BLaER1 treated with 17β-estradiol and CSF1 and Interleukin-3, amounts not matched to agents 10 nM and 100 nM (cell line): ENCODE results near the gene MON2.
"Not testable (repeated sequence)": the region's sequence is repeated elsewhere in the genome, so short reads cannot be mapped to it uniquely, and the experiment has no call there.

ENCODE experiments used
- H3K27ac ChIP-seq, 11 experiments: shearing (Covaris generic); formaldehyde crosslinking; 2 replicates each; pipeline ENCODE4 v1.8.1; 2022
- H3K27me3 ChIP-seq, 11 experiments: shearing (Covaris generic); formaldehyde crosslinking; 2 replicates each; pipeline ENCODE4 v1.8.1; 2022
- H3K36me3 ChIP-seq, 11 experiments: shearing (Covaris generic); formaldehyde crosslinking; 2 replicates each; pipeline ENCODE4 v1.8.1; 2022
- H3K4me1 ChIP-seq, 10 experiments: shearing (Covaris generic); formaldehyde crosslinking; 2 replicates each; pipeline ENCODE4 v1.8.1; 2022
- H3K4me2 ChIP-seq, 11 experiments: shearing (Covaris generic); formaldehyde crosslinking; 2 replicates each; pipeline ENCODE4 v1.8.1; 2022
- H3K4me3 ChIP-seq, 10 experiments: shearing (Covaris generic); formaldehyde crosslinking; 2 replicates each; pipeline ENCODE4 v1.8.1; 2022
- H3K9ac ChIP-seq, 11 experiments: shearing (Covaris generic); formaldehyde crosslinking; 2 replicates each; pipeline ENCODE4 v1.8.1; 2022
- H3K9me3 ChIP-seq, 11 experiments: shearing (Covaris generic); formaldehyde crosslinking; replicated peaks in 1 of 11; 2 replicates each; pipeline ENCODE4 v1.8.1; 2022
- H4K20me1 ChIP-seq, 11 experiments: shearing (Covaris generic); formaldehyde crosslinking; 2 replicates each; pipeline ENCODE4 v1.8.1; 2022
- Cebpa-rat ChIP-seq, 11 experiments: shearing (Covaris generic); IDR thresholded peaks; 2 replicates each; pipeline ENCODE4 v1.8.1; 2022

MON2 gene

DNA sequence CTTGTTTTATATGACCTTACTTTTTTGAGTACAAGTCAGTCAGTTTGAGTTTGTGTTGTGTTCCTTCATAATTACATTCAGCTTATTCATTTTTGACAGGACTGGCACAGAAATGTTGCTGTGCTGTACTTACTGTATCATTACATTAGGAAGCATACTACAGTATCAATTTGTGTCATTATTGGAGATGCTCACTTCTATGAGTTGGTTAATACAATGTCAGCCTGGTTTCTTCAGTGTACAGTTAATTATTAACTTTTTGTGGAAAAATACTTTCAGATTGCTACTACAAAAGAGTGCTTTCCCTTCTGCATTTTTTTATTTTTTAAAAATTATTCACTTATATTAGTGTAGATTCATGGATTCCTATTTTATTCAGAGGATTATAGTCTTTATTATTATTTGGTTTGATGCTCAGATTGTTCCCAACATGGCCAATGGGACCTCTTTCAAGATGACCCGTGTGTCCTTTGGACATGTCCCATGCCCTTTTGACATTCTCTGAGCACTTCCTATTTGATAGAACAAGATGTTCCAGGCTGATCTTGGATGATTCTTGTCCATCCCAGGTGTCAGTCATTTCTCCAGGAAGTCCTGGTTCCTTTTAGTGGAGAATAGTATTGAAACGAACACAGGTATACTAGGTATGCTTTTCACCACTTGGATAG lies 66.6 kb downstream of the MON2 start:
- H3K4me3 ChIP-seq, result no peak overlapping the region
- peaks cover 45 to 75% (median 57%) of the 10 kb centered on the region in 11 experiments for H3K36me3 ChIP-seq
- no peak overlapping the region for H3K4me2 ChIP-seq

DNA sequence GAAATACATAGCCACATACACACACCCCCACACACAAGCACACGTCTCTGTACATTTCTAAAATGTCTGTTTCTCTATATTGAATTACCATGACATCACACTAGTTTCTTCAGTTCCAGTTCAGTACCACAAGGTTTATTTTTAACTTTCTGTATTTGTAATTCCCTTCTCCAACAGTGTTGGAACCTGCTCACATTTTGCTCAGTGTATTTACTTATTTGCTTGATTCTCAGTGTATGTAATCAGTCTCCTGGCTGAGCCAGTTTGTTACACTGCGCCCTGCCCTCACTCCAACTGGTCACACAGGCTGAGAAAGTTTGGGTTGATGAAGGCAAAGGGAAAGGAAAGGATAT lies 67.1 kb downstream of the MON2 start:
- peaks cover 0 to 12% (median 0%) of the 10 kb centered on the region in 10 experiments; a peak in 6 of 20 replicates for H3K4me1 ChIP-seq
- H3K36me3 ChIP-seq, result peaks cover 46 to 73% (median 60%) of the 10 kb centered on the region in 11 experiments
- no peaks in the 10 kb centered on the region for H3K9me3 ChIP-seq
- TF ChIP-seq Cebpa-rat (IDR thresholded peaks at IDR 0.05), result no peak
- no peak overlapping the region for H3K9ac ChIP-seq
- H3K4me3 ChIP-seq, result no peak overlapping the region
- H4K20me1 ChIP-seq, result no peaks in the 10 kb centered on the region
- H3K27me3 ChIP-seq, result no peaks in the 10 kb centered on the region
- no peak overlapping the region for H3K4me2 ChIP-seq
- no peak overlapping the region for H3K27ac ChIP-seq

More for the DNA sequence above, 66.6 kb downstream of the MON2 start:
- no peaks in the 10 kb centered on the region for H4K20me1 ChIP-seq
- no peak overlapping the region for H3K27ac ChIP-seq
- no peaks in the 10 kb centered on the region for H3K27me3 ChIP-seq
- H3K9ac ChIP-seq, result no peak overlapping the region
- no peak for TF ChIP-seq Cebpa-rat (IDR thresholded peaks at IDR 0.05)
- H3K4me1 ChIP-seq, result peaks cover 0 to 12% (median 0%) of the 10 kb centered on the region in 10 experiments; a peak in 6 of 20 replicates
- H3K9me3 ChIP-seq, result no peaks in the 10 kb centered on the region

- Histone ChIP-seq H3K4me3 (no peak overlapping the region), H3K9ac (no peak overlapping the region), H3K9me3 (no peaks in the 10 kb centered on the region), H3K27me3 (no peaks in the 10 kb centered on the region), H3K4me1 (peaks cover 0 to 12% (median 0%) of the 10 kb centered on the region in 10 experiments; a peak in 6 of 20 replicates), H3K27ac (no peak overlapping the region), H4K20me1 (no peaks in the 10 kb centered on the region), H3K4me2 (no peak overlapping the region), H3K36me3 (peaks cover 51 to 83% (median 71%) of the 10 kb centered on the region in 11 experiments)
- no peak for TF ChIP-seq Cebpa-rat (IDR thresholded peaks at IDR 0.05)
These were observed 69.9 kb downstream of the MON2 start for GRCh38 chr12:62536546-62536945.

DNA sequence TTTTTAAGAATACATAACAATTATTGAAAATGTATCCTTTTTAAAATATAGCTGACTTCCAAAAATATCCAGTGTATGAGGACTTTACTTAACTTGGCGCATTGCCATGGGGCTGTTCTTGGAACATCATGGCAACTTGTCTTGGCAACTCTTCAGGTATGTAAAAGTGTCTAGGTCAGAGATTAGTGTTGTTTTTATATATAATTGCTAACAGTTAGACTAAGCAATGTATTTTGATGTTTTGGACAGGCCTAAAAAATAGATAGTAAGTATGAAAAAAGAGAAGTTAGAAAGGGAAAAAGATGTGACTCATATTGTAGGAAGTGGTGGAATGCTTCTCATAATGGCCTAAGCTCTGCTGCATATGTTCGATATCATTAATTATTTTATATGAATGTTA lies 70.9 kb downstream of the MON2 start:
- Histone ChIP-seq H3K4me3 (no peak overlapping the region), H3K9me3 (no peaks in the 10 kb centered on the region), H4K20me1 (no peaks in the 10 kb centered on the region), H3K27ac (no peak overlapping the region), H3K9ac (no peak overlapping the region), H3K4me2 (peak overlapping the region in 1 of 11 experiments; percentile 27; a peak in 1 of 22 replicates), H3K4me1 (peaks cover 0 to 12% (median 0%) of the 10 kb centered on the region in 10 experiments; a peak in 6 of 20 replicates), H3K36me3 (peaks cover 49 to 83% (median 73%) of the 10 kb centered on the region in 11 experiments), H3K27me3 (no peaks in the 10 kb centered on the region)
- TF ChIP-seq Cebpa-rat (IDR thresholded peaks at IDR 0.05), result no peak

GRCh38 chr12:62540354-62540753 lies 73.7 kb downstream of the MON2 start:
- peaks cover 0 to 12% (median 0%) of the 10 kb centered on the region in 10 experiments; a peak in 6 of 20 replicates for H3K4me1 ChIP-seq
- H3K27me3 ChIP-seq, result no peaks in the 10 kb centered on the region
- H3K9me3 ChIP-seq, result no peaks in the 10 kb centered on the region
- H3K9ac ChIP-seq, result no peak overlapping the region
- no peak for TF ChIP-seq Cebpa-rat (IDR thresholded peaks at IDR 0.05)
- no peak overlapping the region for H3K4me2 ChIP-seq
- no peak overlapping the region for H3K27ac ChIP-seq
- peaks cover 54 to 90% (median 77%) of the 10 kb centered on the region in 11 experiments for H3K36me3 ChIP-seq
- no peaks in the 10 kb centered on the region for H4K20me1 ChIP-seq
- H3K4me3 ChIP-seq, result no peak overlapping the region

- Histone ChIP-seq H3K27ac (no peak overlapping the region), H3K27me3 (no peaks in the 10 kb centered on the region), H4K20me1 (no peaks in the 10 kb centered on the region), H3K4me2 (no peak overlapping the region), H3K36me3 (peaks cover 58 to 95% (median 79%) of the 10 kb centered on the region in 11 experiments), H3K9me3 (no peaks in the 10 kb centered on the region), H3K4me1 (peaks cover 0 to 3% (median 0%) of the 10 kb centered on the region in 10 experiments; a peak in 5 of 20 replicates), H3K4me3 (no peak overlapping the region), H3K9ac (no peak overlapping the region)
- no peak for TF ChIP-seq Cebpa-rat (IDR thresholded peaks at IDR 0.05)
These were observed 76.2 kb downstream of the MON2 start for GRCh38 chr12:62542814-62543213.

DNA sequence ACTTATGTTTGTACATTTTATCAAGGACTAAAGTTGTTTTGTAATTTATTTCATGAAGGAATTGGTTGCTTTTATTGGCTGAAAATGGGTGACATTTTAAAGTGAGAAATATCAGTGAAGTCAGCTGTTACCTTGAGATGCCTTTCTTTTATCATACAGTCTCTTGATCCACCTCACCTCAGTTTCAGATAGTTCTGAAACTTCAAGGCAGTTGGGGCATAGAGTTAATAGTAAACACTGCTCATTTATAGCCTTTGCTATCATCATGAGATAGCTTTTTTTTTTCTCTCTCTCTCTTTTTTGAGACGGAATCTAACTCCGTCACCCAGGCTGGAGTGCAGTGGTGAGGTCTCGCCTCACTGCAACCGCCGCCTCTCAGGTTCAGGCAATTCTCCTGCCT lies 76.7 kb downstream of the MON2 start:
- Histone ChIP-seq H3K36me3 (peaks cover 58 to 95% (median 79%) of the 10 kb centered on the region in 11 experiments), H3K27me3 (no peaks in the 10 kb centered on the region), H3K9me3 (no peaks in the 10 kb centered on the region), H4K20me1 (no peaks in the 10 kb centered on the region), H3K4me3 (no peak overlapping the region), H3K9ac (no peak overlapping the region), H3K27ac (no peak overlapping the region), H3K4me2 (no peak overlapping the region), H3K4me1 (no peaks in the 10 kb centered on the region)
- TF ChIP-seq Cebpa-rat (IDR thresholded peaks at IDR 0.05), result no peak

GRCh38 chr12:62543741-62544140 lies 77.1 kb downstream of the MON2 start:
- TF ChIP-seq Cebpa-rat (IDR thresholded peaks at IDR 0.05), result no peak
- Histone ChIP-seq H3K27ac (no peak overlapping the region), H3K4me3 (no peak overlapping the region), H3K9ac (no peak overlapping the region), H3K4me2 (no peak overlapping the region), H3K9me3 (no peaks in the 10 kb centered on the region), H3K4me1 (no peaks in the 10 kb centered on the region), H3K36me3 (peaks cover 57 to 96% (median 78%) of the 10 kb centered on the region in 11 experiments), H4K20me1 (no peaks in the 10 kb centered on the region), H3K27me3 (no peaks in the 10 kb centered on the region)

- H3K9ac ChIP-seq, result no peak overlapping the region
- H3K9me3 ChIP-seq, result no peaks in the 10 kb centered on the region
These were observed 86.4 kb downstream of the MON2 start for GRCh38 chr12:62552906-62553556.

DNA sequence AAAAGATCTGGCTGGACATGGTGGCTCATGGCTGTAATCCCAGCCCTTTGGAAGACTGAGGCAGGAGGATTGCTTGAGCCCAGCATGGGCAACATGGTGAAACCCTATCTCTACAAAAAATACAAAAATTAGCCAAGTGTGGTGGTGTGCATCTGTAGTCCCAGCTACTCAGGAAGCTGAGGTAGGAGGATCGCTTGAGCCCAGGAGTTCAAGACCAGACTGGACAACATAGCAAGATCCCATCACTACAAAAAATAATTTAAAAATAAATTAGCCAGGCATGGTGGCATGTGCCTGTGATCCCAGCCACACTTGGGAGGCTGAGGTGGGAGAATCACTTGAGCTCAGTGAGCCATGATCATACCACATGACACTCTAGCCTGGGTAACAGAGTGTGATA lies 92.7 kb downstream of the MON2 start:
- H3K27me3 ChIP-seq, H3K27ac ChIP-seq, H3K9me3 ChIP-seq, H4K20me1 ChIP-seq, H3K4me3 ChIP-seq, H3K4me2 ChIP-seq, H3K9ac ChIP-seq, H3K4me1 ChIP-seq: not testable (repeated sequence)
- H3K36me3 ChIP-seq, result peaks cover 50 to 76% (median 60%) of the 10 kb centered on the region in 11 experiments

More at GRCh38 chr12:62552906-62553556, 86.4 kb downstream of the MON2 start:
- no peaks in the 10 kb centered on the region for H3K27me3 ChIP-seq
- TF ChIP-seq Cebpa-rat (IDR thresholded peaks at IDR 0.05), result no peak
- H4K20me1 ChIP-seq, result no peaks in the 10 kb centered on the region
- H3K4me1 ChIP-seq, result no peaks in the 10 kb centered on the region
- H3K4me3 ChIP-seq, result no peak overlapping the region
- H3K36me3 ChIP-seq, result peaks cover 65 to 95% (median 76%) of the 10 kb centered on the region in 11 experiments
- H3K4me2 ChIP-seq, result no peak overlapping the region
- no peak overlapping the region for H3K27ac ChIP-seq
